HG03196 (cell line): ENCODE results near the gene SLC18A3.

ENCODE experiments used
- ATAC-seq: cut with Tn5 transposase; IDR thresholded peaks from one replicate; pipeline ENCODE4 v1.9.1; 2021; ENCODE audit not compliant: unreplicated experiment

Gene SLC18A3

GRCh38 chr10:49649936-49650723 lies 40.0 kb downstream of the SLC18A3 start:
- no peak for ATAC-seq

DNA sequence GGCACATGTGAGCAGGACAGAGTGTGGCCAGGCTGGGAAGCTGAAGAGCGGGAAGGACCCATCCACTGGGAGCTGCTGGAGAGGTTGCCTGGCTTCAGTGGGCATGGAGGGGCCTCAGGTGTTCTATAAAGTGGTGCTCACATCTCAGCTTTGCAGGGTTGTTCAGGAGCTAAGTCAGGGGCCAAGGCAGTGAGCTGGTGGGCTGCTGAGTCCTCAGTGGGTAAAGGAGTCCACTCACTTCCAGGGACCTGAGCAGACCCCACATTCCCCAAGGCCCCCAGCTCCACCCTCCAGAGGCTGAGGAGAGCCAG lies 40.6 kb downstream of the SLC18A3 start:
- no peak for ATAC-seq

- ATAC-seq = no peak
These were observed 41.1 kb downstream of the SLC18A3 start for GRCh38 chr10:49651039-49651835.

DNA sequence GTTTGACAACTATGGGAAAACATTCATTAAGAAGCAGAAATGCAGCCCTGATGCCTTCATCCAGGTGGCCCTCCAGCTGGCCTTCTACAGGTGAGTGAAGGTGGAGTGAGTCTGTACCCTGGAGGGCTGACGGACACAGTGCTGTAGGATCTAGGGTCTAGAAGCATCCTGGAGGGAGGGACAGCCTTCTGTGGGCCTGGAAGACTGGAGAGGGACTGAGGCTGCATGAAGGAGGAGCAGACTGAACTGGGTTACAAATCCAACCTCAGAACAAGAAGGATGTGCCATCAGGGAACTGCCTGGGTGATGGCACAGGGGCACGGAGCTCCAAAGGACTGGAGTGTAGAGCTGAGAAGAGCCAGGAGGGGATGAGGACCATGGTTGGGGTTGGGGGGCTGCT lies 41.8 kb downstream of the SLC18A3 start:
- ATAC-seq = no peak

DNA sequence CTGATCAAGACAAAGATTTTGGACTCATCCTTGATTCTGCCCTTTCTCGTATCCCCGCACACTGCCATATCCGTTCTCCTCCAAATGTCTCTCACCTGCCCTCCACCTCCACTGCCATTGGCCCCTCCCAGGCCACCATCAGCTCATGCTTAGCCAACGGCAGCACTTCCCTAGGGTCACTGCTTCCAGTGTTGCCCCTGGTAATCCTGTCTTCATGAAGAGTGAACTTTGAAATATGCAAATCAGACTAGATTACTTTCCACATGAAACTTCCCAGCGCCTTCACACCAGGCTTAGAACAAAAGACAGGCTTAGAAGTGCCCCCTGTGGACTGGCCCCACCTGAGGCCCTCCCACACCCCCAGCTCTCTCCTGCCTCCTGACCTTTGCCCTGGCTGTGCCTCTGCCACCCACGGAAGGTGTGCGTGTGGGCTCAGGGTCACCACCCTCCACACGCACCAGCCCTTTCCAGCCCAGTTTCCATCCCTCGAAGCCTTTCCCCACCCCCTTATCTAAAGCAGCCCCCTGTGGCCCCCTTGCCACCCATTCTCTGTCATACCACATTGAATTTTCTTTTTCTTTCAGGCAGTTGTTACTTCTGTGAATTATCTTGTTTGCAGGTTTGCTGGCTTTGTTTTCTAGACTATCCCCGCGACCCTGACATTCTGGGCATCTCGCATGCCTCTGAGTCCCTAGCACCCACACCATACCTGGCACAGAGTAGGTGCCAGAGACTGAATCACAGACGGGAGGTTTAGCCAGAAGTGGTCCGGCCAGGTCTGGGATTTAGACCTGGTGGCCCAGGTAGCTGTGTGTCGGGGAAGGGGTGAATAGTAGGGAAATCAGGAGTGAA lies 42.5 kb downstream of the SLC18A3 start:
- ATAC-seq = no peak

DNA sequence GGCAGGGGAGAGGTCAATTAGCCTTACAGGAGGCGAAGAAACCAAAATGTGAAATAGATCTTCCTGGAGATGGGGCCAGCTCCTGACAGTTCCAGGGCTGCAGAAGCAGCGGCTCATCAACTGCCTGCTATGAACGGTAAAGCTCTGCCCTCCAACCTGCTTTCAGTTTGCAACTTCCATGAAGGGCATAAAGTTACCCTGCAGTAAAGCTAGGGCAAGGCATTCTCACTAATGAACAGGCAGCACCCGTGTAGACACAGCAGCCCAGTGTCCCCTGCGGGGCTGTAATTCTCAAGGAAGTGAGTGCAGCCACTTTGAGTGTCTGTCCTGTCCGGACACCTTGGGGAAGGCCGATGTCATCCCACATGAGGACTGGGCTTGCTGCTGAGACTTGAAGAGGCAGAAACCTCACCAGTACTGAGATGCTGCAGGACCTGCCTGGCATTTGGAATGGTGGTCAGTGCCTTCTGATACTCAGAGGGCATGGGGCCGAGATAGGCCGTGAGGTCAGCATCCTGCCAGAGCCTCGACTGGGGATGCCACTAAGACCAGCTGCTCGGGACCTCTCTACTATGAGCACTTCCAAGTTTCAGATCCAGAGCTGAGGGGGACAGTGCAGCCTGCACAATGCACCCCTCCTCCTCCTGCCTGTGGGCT lies 43.3 kb downstream of the SLC18A3 start:
- no peak for ATAC-seq

GRCh38 chr10:49654036-49654693 lies 44.1 kb downstream of the SLC18A3 start:
- ATAC-seq = no peak

GRCh38 chr10:49655099-49655498 lies 45.0 kb downstream of the SLC18A3 start:
- ATAC-seq = no peak

DNA sequence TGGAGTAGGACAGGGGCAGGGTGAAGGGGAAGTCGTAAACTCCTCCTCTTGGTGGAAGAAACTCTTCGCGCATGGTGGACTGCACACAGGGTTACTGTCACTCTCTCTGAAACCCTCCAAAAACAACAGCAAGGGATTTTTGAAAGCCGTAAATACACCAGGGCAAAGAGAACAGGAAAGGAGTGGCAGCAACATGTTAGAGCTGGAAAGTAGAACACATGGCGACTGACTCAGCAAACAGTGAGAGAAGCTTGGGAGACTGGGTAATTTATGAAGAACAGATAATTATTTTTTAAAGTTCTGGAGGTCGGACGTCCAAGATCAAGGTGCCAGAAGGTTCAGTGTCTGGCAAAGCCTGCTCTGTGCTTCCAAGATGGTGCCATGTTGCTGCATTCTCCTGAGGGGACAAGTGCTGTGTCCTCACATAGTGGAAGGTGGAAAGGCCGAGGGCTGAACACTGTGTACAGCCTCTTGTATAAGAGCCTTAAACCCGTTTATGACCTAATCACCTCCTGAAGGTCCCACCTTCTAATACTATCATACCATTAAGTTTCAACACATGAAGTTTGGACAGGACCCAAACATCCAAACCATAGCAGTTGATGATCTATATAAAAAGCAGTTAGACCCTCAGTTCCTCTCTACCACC lies 46.9 kb downstream of the SLC18A3 start:
- no peak for ATAC-seq

GRCh38 chr10:49657606-49658005 lies 47.5 kb downstream of the SLC18A3 start:
- ATAC-seq = no peak

DNA sequence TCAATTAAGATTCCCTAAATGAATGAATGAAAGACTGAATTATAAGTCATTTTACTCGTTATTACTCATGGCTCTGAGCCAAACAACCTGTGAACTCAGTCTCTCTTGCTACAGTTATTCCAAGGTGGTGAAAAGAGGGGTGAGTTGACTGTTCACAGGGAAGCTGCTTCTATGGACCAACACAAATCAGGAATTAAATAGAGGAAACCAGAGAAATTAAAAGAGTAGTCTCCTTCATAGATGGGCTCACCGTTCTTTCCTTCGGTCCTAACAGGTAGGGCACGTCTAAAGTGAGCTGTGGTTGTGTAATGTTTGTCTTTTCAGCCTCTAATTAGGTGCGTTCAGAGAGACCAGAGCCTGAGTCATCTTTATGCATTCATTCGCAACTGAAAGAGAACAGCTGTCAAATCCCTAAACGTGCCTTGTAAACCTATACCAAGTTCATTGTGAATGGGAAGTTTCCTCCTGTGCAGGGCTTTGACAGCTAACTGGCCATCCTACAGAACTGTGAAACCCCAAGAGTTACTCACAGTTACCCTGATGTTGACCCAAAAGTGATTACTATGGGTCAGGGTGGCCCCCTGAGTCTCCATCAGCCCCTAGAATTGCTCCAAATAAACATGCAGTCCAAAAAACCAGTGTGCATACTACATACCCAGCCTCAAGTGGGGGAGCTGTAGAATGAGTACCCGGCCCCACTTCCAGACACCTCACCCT lies 51.2 kb downstream of the SLC18A3 start:
- no peak for ATAC-seq
